HepG2 (cell line): ENCODE measurements around the gene TMEM116. TPM values are rescaled to one million over a fixed set of nuclear protein-coding genes. Genes with fewer than 3 reads are reported as not detected.

Source experiments
- BHLHE40 ChIP-seq: IDR thresholded peaks from 2 replicates; pipeline ENCODE4 v1.6.1; 2011; ENCODE audit warnings: low read length, improper control_type of control experiment
- ELF1 ChIP-seq: sonication (generic); formaldehyde crosslinking; IDR thresholded peaks from 2 replicates; pipeline ENCODE4 v1.4.0; 2020; ENCODE audit warnings: missing genetic modification reagents
- FOXK1 ChIP-seq: sonication (generic); formaldehyde crosslinking; IDR thresholded peaks from 2 replicates; pipeline ENCODE4 v1.4.0; 2020; ENCODE audit warnings: low read depth, missing genetic modification reagents, borderline replicate concordance
- HOXA7 ChIP-seq: sonication (generic); formaldehyde crosslinking; IDR thresholded peaks from 2 replicates; pipeline ENCODE4 v1.8.1; 2022; ENCODE audit warnings: mild to moderate bottlenecking, missing genetic modification reagents, moderate library complexity
- KDM2A ChIP-seq: sonication (generic); formaldehyde crosslinking; IDR thresholded peaks from 2 replicates; pipeline ENCODE4 v1.4.0; 2020; ENCODE audit warnings: low read depth, missing genetic modification reagents, borderline replicate concordance
- RBAK ChIP-seq: sonication (generic); formaldehyde crosslinking; IDR thresholded peaks from 2 replicates; pipeline ENCODE4 v1.5.1; 2020; ENCODE audit warnings: mild to moderate bottlenecking, missing genetic modification reagents
- RBFOX2 ChIP-seq: fragments of 200-400 bp; formaldehyde crosslinking; IDR thresholded peaks from 2 replicates; pipeline ENCODE4 v1.6.1; 2017; ENCODE audit warnings: low read depth, mild to moderate bottlenecking, low read length
- SAP130 ChIP-seq: IDR thresholded peaks from 2 replicates; pipeline ENCODE4 v1.6.1; 2016; ENCODE audit warnings: low read depth
- SMAD3 ChIP-seq: sonication (generic); formaldehyde crosslinking; IDR thresholded peaks from 2 replicates; pipeline ENCODE4 v1.4.0; 2020; ENCODE audit warnings: missing genetic modification reagents
- SMARCC2 ChIP-seq: fragments of 450-650 bp; IDR thresholded peaks from 2 replicates; pipeline ENCODE4 v1.6.1; 2017; ENCODE audit warnings: antibody characterized with exemption, mild to moderate bottlenecking
- SMYD3 ChIP-seq: sonication (generic); formaldehyde crosslinking; IDR thresholded peaks from 2 replicates; pipeline ENCODE4 v1.8.1; 2023; ENCODE audit warnings: mild to moderate bottlenecking, missing genetic modification reagents
- SPEN ChIP-seq: sonication (generic); formaldehyde crosslinking; IDR thresholded peaks from 2 replicates; pipeline ENCODE4 v1.5.1; 2020; ENCODE audit warnings: low read depth, mild to moderate bottlenecking, missing genetic modification reagents
- SRSF9 ChIP-seq: fragments of 200-400 bp; formaldehyde crosslinking; IDR thresholded peaks from 2 replicates; pipeline ENCODE4 v1.6.1; 2018; ENCODE audit warnings: borderline replicate concordance, mild to moderate bottlenecking, low read depth, low read length; ENCODE audit not compliant: insufficient read depth, poor library complexity, severe bottlenecking
- SRY ChIP-seq: sonication (generic); formaldehyde crosslinking; IDR thresholded peaks from 2 replicates; pipeline ENCODE4 v1.8.0; 2022; ENCODE audit warnings: mild to moderate bottlenecking, missing genetic modification reagents
- TEAD3 ChIP-seq: optimal IDR thresholded peaks from 2 replicates; pipeline ENCODE3; 2016; ENCODE audit warnings: borderline replicate concordance
- TRIM24 ChIP-seq: sonication (generic); formaldehyde crosslinking; IDR thresholded peaks from 2 replicates; pipeline ENCODE4 v1.8.0; 2022; ENCODE audit warnings: mild to moderate bottlenecking, missing genetic modification reagents
- TSC22D2 ChIP-seq: sonication (generic); formaldehyde crosslinking; IDR thresholded peaks from 2 replicates; pipeline ENCODE4 v1.5.1; 2020; ENCODE audit warnings: missing genetic modification reagents, mild to moderate bottlenecking, borderline replicate concordance
- ZC3H4 ChIP-seq: sonication (generic); formaldehyde crosslinking; IDR thresholded peaks from 2 replicates; pipeline ENCODE4 v1.4.0; 2020; ENCODE audit warnings: missing genetic modification reagents, borderline replicate concordance
- ZEB1 ChIP-seq: IDR thresholded peaks from 2 replicates; pipeline ENCODE4 v1.6.1; 2012; ENCODE audit warnings: mild to moderate bottlenecking, low read depth, inconsistent platforms; ENCODE audit not compliant: insufficient replicate concordance
- ZNF101 ChIP-seq: sonication (generic); formaldehyde crosslinking; IDR thresholded peaks from 2 replicates; pipeline ENCODE4 v1.4.0; 2020; ENCODE audit warnings: mild to moderate bottlenecking, low read depth, missing genetic modification reagents, borderline replicate concordance
- ZNF441 ChIP-seq: sonication (generic); formaldehyde crosslinking; IDR thresholded peaks from 2 replicates; pipeline ENCODE4 v1.7.0; 2021; ENCODE audit warnings: missing genetic modification reagents, borderline replicate concordance
- ZNF781 ChIP-seq: sonication (generic); formaldehyde crosslinking; IDR thresholded peaks from 2 replicates; pipeline ENCODE4 v1.5.1; 2020; ENCODE audit warnings: borderline replicate concordance, mild to moderate bottlenecking, missing genetic modification reagents; ENCODE audit errors: not compliant biosample characterization
- polyA plus RNA-seq, 8 experiments: library from polyadenylated mRNA; depleted of rRNA in 3 of 8; stranded (reverse) in 7 of 8; unstranded in 1 of 8; fragments of >200 nt; fragmentation: Illumina TruSeq in 4 of 8; extraction: Trizol in 4 of 8; gene quantifications; 2 replicates each; pipeline versions ENCODE4 v1.2.1 to v1.2.3, GENCODE V29; 2011 to 2016; ENCODE audit warnings: low read depth in 4 of 8, missing spikeins in 1 of 8, mixed read lengths in 1 of 8; ENCODE audit not compliant: insufficient read depth in 1 of 8
- total RNA-seq, 5 experiments: library from RNA; depleted of rRNA; stranded (reverse); fragments of >200 nt; fragmentation: Illumina TruSeq; extraction: Trizol; gene quantifications; 2 replicates each; pipeline ENCODE4 v1.2.3, GENCODE V29; 2016; ENCODE audit warnings: low read depth in 1 of 5
- TF ChIP-seq, protein P1 (sequence below): sonication (generic); formaldehyde crosslinking; IDR thresholded peaks from 2 replicates; pipeline ENCODE4 v1.8.0; 2022; ENCODE audit warnings: mild to moderate bottlenecking, missing genetic modification reagents, borderline replicate concordance
- TF ChIP-seq, protein P2 (sequence below): IDR thresholded peaks from 2 replicates; pipeline ENCODE4 v1.6.1; 2016; ENCODE audit warnings: low read depth, control low read depth
- TF ChIP-seq, protein P3 (sequence below): sonication (generic); formaldehyde crosslinking; IDR thresholded peaks from 2 replicates; pipeline ENCODE4 v1.5.1; 2020; ENCODE audit warnings: missing genetic modification reagents, mild to moderate bottlenecking, borderline replicate concordance

TMEM116 gene
- total and polyA plus RNA-seq, 2 of the 13 experiments (the other 11 are each of a cell fraction or from before 2014, with no cell fraction given), result 14.0 to 17.8 TPM

DNA sequence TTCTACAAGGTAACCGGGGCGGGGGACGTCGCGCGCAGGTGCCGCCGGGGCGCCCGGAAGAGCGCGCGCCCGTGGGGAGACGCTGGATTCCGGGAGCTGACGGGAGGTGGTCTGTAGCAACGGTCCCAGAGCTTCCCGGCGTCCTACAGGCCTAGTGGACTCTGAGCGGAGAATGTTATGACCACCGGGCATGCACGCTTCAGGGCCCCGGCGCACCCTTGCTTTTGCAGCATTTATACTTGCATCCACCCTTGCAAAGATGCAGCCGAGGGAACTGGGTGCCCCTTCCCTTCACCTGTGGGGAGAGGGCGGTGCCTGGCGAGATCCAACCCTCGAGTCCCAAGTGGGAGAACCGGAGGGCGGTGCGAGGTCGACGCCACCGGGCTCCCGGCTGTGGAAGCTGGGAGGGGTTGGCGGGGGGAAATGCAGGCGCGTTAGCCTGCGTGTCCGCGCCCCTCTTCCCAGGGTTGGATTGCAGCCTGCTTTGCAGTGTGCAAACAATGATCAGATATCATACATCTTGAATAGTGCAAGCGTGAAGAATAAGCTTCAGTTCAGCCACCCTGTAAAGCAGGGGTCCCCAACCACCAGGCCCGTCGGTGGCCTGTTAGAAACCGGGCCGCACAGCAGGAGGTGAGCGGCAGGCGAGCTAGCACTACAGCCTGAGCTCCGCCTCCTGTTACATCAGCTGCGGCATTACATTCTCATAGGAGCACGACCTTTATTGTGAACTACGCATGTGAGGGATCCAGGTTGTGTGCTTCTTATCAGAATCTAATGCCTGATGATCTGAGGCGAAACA is 837 bp upstream of the TMEM116 start (continued):
- TF ChIP-seq ZNF101 (CRISPR knock-in tag), result peak; percentile 56; the same call in 1 of the 2 replicates
- TF ChIP-seq SPEN (CRISPR knock-in tag), result peak; percentile 79
- TF ChIP-seq HOXA7 (CRISPR knock-in tag), result no peak
- TF ChIP-seq, protein P1, sequence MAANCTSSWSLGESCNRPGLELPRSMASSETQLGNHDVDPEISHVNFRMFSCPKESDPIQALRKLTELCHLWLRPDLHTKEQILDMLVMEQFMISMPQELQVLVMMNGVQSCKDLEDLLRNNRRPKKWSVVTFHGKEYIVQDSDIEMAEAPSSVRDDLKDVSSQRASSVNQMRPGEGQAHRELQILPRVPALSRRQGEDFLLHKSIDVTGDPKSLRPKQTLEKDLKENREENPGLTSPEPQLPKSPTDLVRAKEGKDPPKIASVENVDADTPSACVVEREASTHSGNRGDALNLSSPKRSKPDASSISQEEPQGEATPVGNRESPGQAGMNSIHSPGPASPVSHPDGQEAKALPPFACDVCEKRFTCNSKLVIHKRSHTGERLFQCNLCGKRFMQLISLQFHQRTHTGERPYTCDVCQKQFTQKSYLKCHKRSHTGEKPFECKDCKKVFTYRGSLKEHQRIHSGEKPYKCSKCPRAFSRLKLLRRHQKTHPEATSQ, result 0 out of 2 replicates have a peak, but pooled peaks have one; percentile 4
- no peak for TF ChIP-seq SRSF9
- 0 out of 2 replicates have a peak, but pooled peaks have one; percentile 11 for TF ChIP-seq ZNF441
- peak; percentile 70 for TF ChIP-seq KDM2A (CRISPR knock-in tag)
- TF ChIP-seq, protein P2, sequence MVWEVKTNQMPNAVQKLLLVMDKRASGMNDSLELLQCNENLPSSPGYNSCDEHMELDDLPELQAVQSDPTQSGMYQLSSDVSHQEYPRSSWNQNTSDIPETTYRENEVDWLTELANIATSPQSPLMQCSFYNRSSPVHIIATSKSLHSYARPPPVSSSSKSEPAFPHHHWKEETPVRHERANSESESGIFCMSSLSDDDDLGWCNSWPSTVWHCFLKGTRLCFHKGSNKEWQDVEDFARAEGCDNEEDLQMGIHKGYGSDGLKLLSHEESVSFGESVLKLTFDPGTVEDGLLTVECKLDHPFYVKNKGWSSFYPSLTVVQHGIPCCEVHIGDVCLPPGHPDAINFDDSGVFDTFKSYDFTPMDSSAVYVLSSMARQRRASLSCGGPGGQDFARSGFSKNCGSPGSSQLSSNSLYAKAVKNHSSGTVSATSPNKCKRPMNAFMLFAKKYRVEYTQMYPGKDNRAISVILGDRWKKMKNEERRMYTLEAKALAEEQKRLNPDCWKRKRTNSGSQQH (CRISPR knock-in tag), result 0 out of 2 replicates have a peak, but pooled peaks have one; percentile 2
- TF ChIP-seq ZC3H4, result peak; percentile 51; the same call in 1 of the 2 replicates
- no peak for TF ChIP-seq ZEB1
- TF ChIP-seq TRIM24 (CRISPR knock-in tag), result no peak
- peak; percentile 69 for TF ChIP-seq SAP130 (CRISPR knock-in tag)
- TF ChIP-seq SMAD3 (CRISPR knock-in tag), result peak; percentile 72
- TF ChIP-seq SRY (CRISPR knock-in tag), result no peak
- TF ChIP-seq FOXK1 (CRISPR knock-in tag), result no peak
- TF ChIP-seq RBAK (CRISPR knock-in tag), result no peak
- TF ChIP-seq, protein P3, sequence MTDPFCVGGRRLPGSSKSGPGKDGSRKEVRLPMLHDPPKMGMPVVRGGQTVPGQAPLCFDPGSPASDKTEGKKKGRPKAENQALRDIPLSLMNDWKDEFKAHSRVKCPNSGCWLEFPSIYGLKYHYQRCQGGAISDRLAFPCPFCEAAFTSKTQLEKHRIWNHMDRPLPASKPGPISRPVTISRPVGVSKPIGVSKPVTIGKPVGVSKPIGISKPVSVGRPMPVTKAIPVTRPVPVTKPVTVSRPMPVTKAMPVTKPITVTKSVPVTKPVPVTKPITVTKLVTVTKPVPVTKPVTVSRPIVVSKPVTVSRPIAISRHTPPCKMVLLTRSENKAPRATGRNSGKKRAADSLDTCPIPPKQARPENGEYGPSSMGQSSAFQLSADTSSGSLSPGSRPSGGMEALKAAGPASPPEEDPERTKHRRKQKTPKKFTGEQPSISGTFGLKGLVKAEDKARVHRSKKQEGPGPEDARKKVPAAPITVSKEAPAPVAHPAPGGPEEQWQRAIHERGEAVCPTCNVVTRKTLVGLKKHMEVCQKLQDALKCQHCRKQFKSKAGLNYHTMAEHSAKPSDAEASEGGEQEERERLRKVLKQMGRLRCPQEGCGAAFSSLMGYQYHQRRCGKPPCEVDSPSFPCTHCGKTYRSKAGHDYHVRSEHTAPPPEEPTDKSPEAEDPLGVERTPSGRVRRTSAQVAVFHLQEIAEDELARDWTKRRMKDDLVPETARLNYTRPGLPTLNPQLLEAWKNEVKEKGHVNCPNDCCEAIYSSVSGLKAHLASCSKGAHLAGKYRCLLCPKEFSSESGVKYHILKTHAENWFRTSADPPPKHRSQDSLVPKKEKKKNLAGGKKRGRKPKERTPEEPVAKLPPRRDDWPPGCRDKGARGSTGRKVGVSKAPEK (CRISPR knock-in tag), result no peak
- TF ChIP-seq SMYD3 (CRISPR knock-in tag), result no peak
- TF ChIP-seq TSC22D2 (CRISPR knock-in tag), result no peak
- TF ChIP-seq BHLHE40, result no peak
- no peak for TF ChIP-seq SMARCC2
- TF ChIP-seq ZNF781 (CRISPR knock-in tag), result peak; percentile 15
- TF ChIP-seq TEAD3, result peak; percentile 55
- TF ChIP-seq ELF1 (CRISPR knock-in tag), result no peak; the same call in 1 of the 2 replicates
- TF ChIP-seq RBFOX2, result peak; percentile 30
